H1 (cell line): Measurements from ENCODE around the gene ADGRB3. TPM values are rescaled to one million over a fixed set of nuclear protein-coding genes. Genes with fewer than 3 reads are reported as not detected.

Experiments used
- ASH2L ChIP-seq: fragments of 200-600, 300-600 bp; sonication (generic); IDR thresholded peaks from one replicate; pipeline ENCODE4 v1.7.1; 2017; ENCODE audit warnings: low read length
- BACH1 ChIP-seq: IDR thresholded peaks from 2 replicates; pipeline ENCODE4 v1.6.1; 2012; ENCODE audit warnings: low read length, improper control_type of control experiment
- BRCA1 ChIP-seq: IDR thresholded peaks from 2 replicates; pipeline ENCODE4 v1.6.1; 2012; ENCODE audit warnings: low read depth, low read length, improper control_type of control experiment
- CTBP2 ChIP-seq: IDR thresholded peaks from 2 replicates; pipeline ENCODE4 v1.7.0; 2011; ENCODE audit warnings: borderline replicate concordance, mild to moderate bottlenecking, moderate library complexity, mixed read lengths, low read length; ENCODE audit not compliant: insufficient read depth, insufficient read length
- E2F6 ChIP-seq: IDR thresholded peaks from 2 replicates; pipeline ENCODE4 v1.6.1; 2012; ENCODE audit warnings: inconsistent platforms
- JUN ChIP-seq: IDR thresholded peaks from 2 replicates; pipeline ENCODE4 v1.6.1; 2011; ENCODE audit warnings: low read depth, mild to moderate bottlenecking, improper control_type of control experiment, low read length
- PHF8 ChIP-seq: fragments of 200-600 bp; sonication (generic); conservative IDR thresholded peaks from 2 replicates; pipeline ENCODE4 v1.7.1; 2012; ENCODE audit warnings: low read depth, mild to moderate bottlenecking, inconsistent platforms, low read length, moderate library complexity
- TAF7 ChIP-seq: optimal IDR thresholded peaks from 2 replicates; pipeline ENCODE3; 2011; ENCODE audit warnings: low read depth, mild to moderate bottlenecking, inconsistent platforms, low read length, moderate library complexity, borderline replicate concordance
- TBP ChIP-seq: IDR thresholded peaks from 2 replicates; pipeline ENCODE4 v1.6.1; 2011; ENCODE audit warnings: low read depth, low read length, improper control_type of control experiment
- TCF12 ChIP-seq: IDR thresholded peaks from 2 replicates; pipeline ENCODE4 v1.6.1; 2011; ENCODE audit warnings: low read depth, mild to moderate bottlenecking, low read length
- YY1 ChIP-seq: IDR thresholded peaks from 2 replicates; pipeline ENCODE4 v1.6.1; 2011; ENCODE audit warnings: low read depth, mild to moderate bottlenecking, low read length
- polyA plus RNA-seq, 7 experiments: library from polyadenylated mRNA; depleted of rRNA in 3 of 7; stranded (reverse) in 5 of 7; unstranded in 2 of 7; fragments of >200 nt in 5 of 7; fragments of 200-250 nt in 2 of 7; gene quantifications; 1 replicate in 5 of 7; 2 replicates in 1 of 7; 4 replicates in 1 of 7; pipeline versions ENCODE4 v1.2.1 to v1.2.3, GENCODE V29; 2011 to 2013; ENCODE audit warnings: missing spikeins in 2 of 7, mixed read lengths in 2 of 7
- total RNA-seq: library from RNA; stranded (reverse); fragmentation: NEBNext Ultra II Directional; extraction: Animal tissue kit (Norgen Biotek cat#: 25700); gene quantifications from 2 replicates; pipeline ENCODE4 v1.2.1, GENCODE V29; 2021

Gene ADGRB3
- total and polyA plus RNA-seq, 2 of the 8 experiments (the other 6 are each of a cell fraction or from before 2014, with no cell fraction given), result 0.35 to 1.2 TPM

GRCh38 chr6:68658338-68658737 is 23.3 kb downstream of the ADGRB3 start (continued):
- TF ChIP-seq TAF7, result no peak
- no peak for TF ChIP-seq TBP
- TF ChIP-seq ASH2L, result no peak
- no peak for TF ChIP-seq BACH1
- TF ChIP-seq YY1, result no peak
- no peak for TF ChIP-seq PHF8
- no peak for TF ChIP-seq E2F6
- no peak for TF ChIP-seq JUN
- TF ChIP-seq BRCA1, result no peak
- no peak for TF ChIP-seq CTBP2
- no peak for TF ChIP-seq TCF12
